Fibroblast of skin of right biceps (primary cell): Measurements from ENCODE around the gene SLC8A1.

Experiments used
- DNase-seq: peaks from one replicate; pipeline ENCODE4 v3.0.0-alpha.2; 2013

The SLC8A1 gene

GRCh38 chr2:40260437-40260836 is 191.5 kb downstream of the SLC8A1 start:
- DNase-seq = no peak

- no peak for DNase-seq
Observed at GRCh38 chr2:40259900-40260299, 192.0 kb downstream of the SLC8A1 start.

GRCh38 chr2:40258135-40258457 is 193.8 kb downstream of the SLC8A1 start:
- no peak for DNase-seq

- DNase-seq = no peak
Observed at GRCh38 chr2:40257340-40258134, 194.4 kb downstream of the SLC8A1 start.

- DNase-seq = peak; percentile 25
Observed at GRCh38 chr2:40256649-40257048, 195.2 kb downstream of the SLC8A1 start.

- DNase-seq = no peak
Observed at GRCh38 chr2:40256008-40256407, 195.9 kb downstream of the SLC8A1 start.

GRCh38 chr2:40255103-40255502 is 196.8 kb downstream of the SLC8A1 start:
- no peak for DNase-seq

- DNase-seq = no peak
Observed at GRCh38 chr2:40254611-40255010, 197.3 kb downstream of the SLC8A1 start.

- no peak for DNase-seq
Observed at GRCh38 chr2:40251137-40251536, 200.8 kb downstream of the SLC8A1 start.

- DNase-seq = no peak
Observed at GRCh38 chr2:40249577-40249976, 202.3 kb downstream of the SLC8A1 start.

- DNase-seq = no peak
Observed at GRCh38 chr2:40248294-40248693, 203.6 kb downstream of the SLC8A1 start.

- DNase-seq = peak; percentile 78
Observed at GRCh38 chr2:40244675-40245074, 207.2 kb downstream of the SLC8A1 start.

GRCh38 chr2:40244251-40244650 is 207.6 kb downstream of the SLC8A1 start:
- peak; percentile 41 for DNase-seq

GRCh38 chr2:40243581-40244187 is 208.2 kb downstream of the SLC8A1 start:
- DNase-seq = peak; percentile 89

GRCh38 chr2:40242315-40242714 is 209.6 kb downstream of the SLC8A1 start:
- DNase-seq = no peak

GRCh38 chr2:40240070-40240469 is 211.8 kb downstream of the SLC8A1 start:
- peak; percentile 98 for DNase-seq

- no peak for DNase-seq
Observed at GRCh38 chr2:40230707-40231432, 221.0 kb downstream of the SLC8A1 start.

- no peak for DNase-seq
Observed at GRCh38 chr2:40230186-40230585, 221.7 kb downstream of the SLC8A1 start.

- no peak for DNase-seq
Observed at GRCh38 chr2:40228310-40228709, 223.6 kb downstream of the SLC8A1 start.

GRCh38 chr2:40227210-40227609 is 224.7 kb downstream of the SLC8A1 start:
- DNase-seq = peak; percentile 35

GRCh38 chr2:40226637-40227036 is 225.3 kb downstream of the SLC8A1 start:
- no peak for DNase-seq

GRCh38 chr2:40225670-40226210 is 226.2 kb downstream of the SLC8A1 start:
- DNase-seq = no peak

GRCh38 chr2:40224318-40224717 is 227.6 kb downstream of the SLC8A1 start:
- no peak for DNase-seq
